GM19467 (cell line): ENCODE data around the gene RND2.
"Not testable (repeated sequence)": the region's sequence is repeated elsewhere in the genome, so short reads cannot be mapped to it uniquely, and the experiment has no call there.

Source experiments
- ATAC-seq: cut with Tn5 transposase; IDR thresholded peaks from one replicate; pipeline ENCODE4 v1.9.1; 2021; ENCODE audit warnings: mild to moderate bottlenecking, moderate library complexity; ENCODE audit not compliant: unreplicated experiment

Gene RND2

GRCh38 chr17:43025766-43026537, 921 bp downstream of the RND2 start:
- no peak for ATAC-seq

- no peak for ATAC-seq
These were observed 1.6 kb downstream of the RND2 start for GRCh38 chr17:43026595-43026994.

GRCh38 chr17:43027091-43028032, 2.3 kb downstream of the RND2 start:
- no peak for ATAC-seq

GRCh38 chr17:43028221-43028861, 3.3 kb downstream of the RND2 start:
- no peak for ATAC-seq

GRCh38 chr17:43030137-43030767, 5.2 kb downstream of the RND2 start:
- ATAC-seq: no peak

GRCh38 chr17:43031666-43032065, 6.6 kb downstream of the RND2 start:
- no peak for ATAC-seq

GRCh38 chr17:43033948-43034881, 9.2 kb downstream of the RND2 start:
- ATAC-seq: no peak

- no peak for ATAC-seq
These were observed 9.9 kb downstream of the RND2 start for GRCh38 chr17:43034894-43035293.

GRCh38 chr17:43039646-43040045, 14.6 kb downstream of the RND2 start:
- no peak for ATAC-seq

GRCh38 chr17:43040655-43041054, 15.6 kb downstream of the RND2 start:
- no peak for ATAC-seq

- ATAC-seq: no peak
These were observed 17.1 kb downstream of the RND2 start for GRCh38 chr17:43042025-43042628.

GRCh38 chr17:43043307-43043706, 18.3 kb downstream of the RND2 start:
- no peak for ATAC-seq

- ATAC-seq: no peak
These were observed 19.0 kb downstream of the RND2 start for GRCh38 chr17:43044024-43044423.

GRCh38 chr17:43051969-43052368, 26.9 kb downstream of the RND2 start:
- no peak for ATAC-seq

GRCh38 chr17:43053008-43053407, 28.0 kb downstream of the RND2 start:
- ATAC-seq: not testable (repeated sequence)

- ATAC-seq: no peak
These were observed 31.0 kb downstream of the RND2 start for GRCh38 chr17:43056051-43056450.

GRCh38 chr17:43062984-43063638, 38.1 kb downstream of the RND2 start:
- ATAC-seq: no peak

GRCh38 chr17:43068570-43069367, 43.7 kb downstream of the RND2 start:
- ATAC-seq: no peak
